Coronary artery (tissue), 2 donors: ENCODE results near the gene HID1.
A peak's percentile ranks its signal among the peaks of the same experiment; 100 is the strongest.

Experiments used
- DNase-seq: peaks from one replicate; pipeline ENCODE4 v3.0.0-alpha.2; 2017; ENCODE audit warnings: low spot score
- H3K27ac ChIP-seq, 2 donors: fragments of 200-600 bp; sonication (generic); one replicate each; pipeline ENCODE4 v1.5.1; 2016 to 2019
- H3K4me3 ChIP-seq: fragments of 200-600 bp; sonication (generic); 2 replicates; pipeline ENCODE4 v1.5.1; 2016; ENCODE audit warnings: mild to moderate bottlenecking, moderate library complexity
- CTCF ChIP-seq: fragments of 200-600 bp; sonication (generic); IDR thresholded peaks from one replicate; pipeline ENCODE4 v1.5.1; 2019; ENCODE audit warnings: antibody characterized with exemption

HID1 gene

GRCh38 chr17:74964988-74965622 lies 7.5 kb downstream of the HID1 start:
- no peak for DNase-seq
- H3K4me3 ChIP-seq: no peak overlapping the region
- H3K27ac ChIP-seq: no peak overlapping the region
- TF ChIP-seq CTCF: no peak

- no peak for TF ChIP-seq CTCF
- no peak for DNase-seq
These were observed 8.3 kb downstream of the HID1 start for GRCh38 chr17:74964246-74964761.

GRCh38 chr17:74963656-74964055 lies 8.9 kb downstream of the HID1 start:
- DNase-seq: no peak
- H3K4me3 ChIP-seq: no peak overlapping the region
- no peak for TF ChIP-seq CTCF
- H3K27ac ChIP-seq: no peak overlapping the region

More at GRCh38 chr17:74964246-74964761, 8.3 kb downstream of the HID1 start:
- Histone ChIP-seq H3K27ac (no peak overlapping the region), H3K4me3 (no peak overlapping the region)

- no peak for DNase-seq
- no peak overlapping the region for H3K4me3 ChIP-seq
- TF ChIP-seq CTCF: no peak
- no peak overlapping the region for H3K27ac ChIP-seq
These were observed 9.8 kb downstream of the HID1 start for GRCh38 chr17:74962622-74963394.

GRCh38 chr17:74961657-74962350 lies 10.8 kb downstream of the HID1 start:
- Histone ChIP-seq H3K27ac (no peak overlapping the region), H3K4me3 (no peak overlapping the region)
- peak; percentile 72 for TF ChIP-seq CTCF
- DNase-seq: peak; percentile 89

GRCh38 chr17:74960570-74961342 lies 11.8 kb downstream of the HID1 start:
- no peak for TF ChIP-seq CTCF
- Histone ChIP-seq H3K4me3 (no peak overlapping the region), H3K27ac (no peak overlapping the region)
- no peak for DNase-seq
